Right atrium auricular region (tissue), 2 donors: ENCODE results near the gene PPP1R16B. TPM values are rescaled to one million over a fixed set of nuclear protein-coding genes. Genes with fewer than 3 reads are reported as not detected.

Experiments used
- DNase-seq: peaks from one replicate; pipeline ENCODE4 v3.0.0-alpha.2; 2019; ENCODE audit warnings: low spot score
- H3K27ac ChIP-seq, 2 donors: fragments of 200-600 bp; sonication (generic); 1 replicate in 1 of 2; 2 replicates in 1 of 2; pipeline ENCODE4 v1.5.1; 2016 to 2019
- H3K27me3 ChIP-seq, 2 donors: fragments of 200-600 bp; sonication (generic); one replicate each; pipeline versions ENCODE4 v1.5.1 to v1.6.0; 2017 to 2019
- H3K36me3 ChIP-seq: fragments of 200-600 bp; sonication (generic); one replicate; pipeline ENCODE4 v1.5.1; 2016
- H3K4me1 ChIP-seq, 2 donors: fragments of 200-600 bp; sonication (generic); one replicate each; pipeline versions ENCODE4 v1.5.1 to v1.6.0; 2017 to 2019
- H3K4me3 ChIP-seq, 2 donors: fragments of 200-600 bp; sonication (generic); 1 replicate in 1 of 2; 2 replicates in 1 of 2; pipeline ENCODE4 v1.5.1; 2017 to 2019; ENCODE audit warnings: mild to moderate bottlenecking in 1 of 2, moderate library complexity in 1 of 2
- H3K9me3 ChIP-seq, 2 donors: fragments of 200-600 bp; sonication (generic); one replicate each; pipeline ENCODE4 v1.5.1; 2019
- CTCF ChIP-seq, 2 donors: fragments of 200-600 bp; sonication (generic); IDR thresholded peaks; one replicate each; pipeline ENCODE4 v1.5.1; 2019; ENCODE audit warnings: antibody characterized with exemption in 2 of 2
- total RNA-seq, 2 donors: library from RNA; depleted of rRNA; stranded (reverse); fragments of >200 nt; gene quantifications; one replicate each; pipeline ENCODE4 v1.1.0, GENCODE V29; 2016

The PPP1R16B gene
- total RNA-seq, 2 donors from 2014 or later, result 0.96 to 6.6 TPM

DNA sequence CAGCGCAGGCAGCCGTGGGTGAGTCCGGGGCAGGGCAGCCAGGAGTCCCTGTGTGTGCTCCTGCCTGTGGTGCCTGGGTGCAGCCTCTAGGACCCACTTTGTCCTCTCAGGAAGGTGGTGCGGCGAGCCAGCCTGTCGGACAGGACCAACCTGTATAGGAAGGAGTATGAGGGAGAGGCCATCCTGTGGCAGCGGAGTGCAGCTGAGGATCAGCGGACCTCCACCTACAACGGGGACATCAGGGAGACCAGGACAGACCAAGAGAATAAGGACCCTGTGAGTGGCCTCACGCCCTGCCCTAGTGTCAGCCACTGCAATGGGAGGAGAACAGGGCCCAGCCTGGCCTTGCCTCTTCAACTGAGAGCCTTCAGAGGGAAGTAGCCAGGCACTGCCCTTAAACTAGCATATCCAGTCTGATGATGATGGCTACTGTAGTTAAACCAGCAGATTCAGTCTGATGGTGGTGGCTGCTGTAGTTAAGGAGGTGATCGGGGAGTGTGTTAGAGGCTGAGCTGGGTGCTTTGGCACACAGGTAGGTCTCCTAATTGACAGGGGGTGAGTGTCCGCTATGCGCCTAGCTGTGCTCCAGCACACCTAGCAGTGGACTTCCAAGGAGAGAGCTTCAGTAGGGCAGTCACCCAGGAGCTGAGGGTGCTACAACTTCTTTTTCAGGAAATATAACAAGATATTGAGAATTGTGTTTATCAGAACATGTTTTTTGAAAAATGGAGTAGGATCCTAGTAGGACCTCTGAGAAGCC is 102.6 kb downstream of the PPP1R16B start:
- TF ChIP-seq CTCF (IDR thresholded peaks at IDR 0.05), result no peak
- H3K9me3 ChIP-seq, result peaks cover 0 to 20% of the 10 kb centered on the region in 2 donors
- DNase-seq, result no peak
- no peak overlapping the region for H3K4me3 ChIP-seq
- H3K27ac ChIP-seq, result no peak overlapping the region
- no peaks in the 10 kb centered on the region for H3K4me1 ChIP-seq
- H3K27me3 ChIP-seq, result no peaks in the 10 kb centered on the region
- no peaks in the 10 kb centered on the region for H3K36me3 ChIP-seq

GRCh38 chr20:38915355-38915754 is 109.9 kb downstream of the PPP1R16B start:
- no peak for DNase-seq
- no peak overlapping the region for H3K4me3 ChIP-seq
- no peak for TF ChIP-seq CTCF (IDR thresholded peaks at IDR 0.05)
- H3K27me3 ChIP-seq, result no peaks in the 10 kb centered on the region
- H3K36me3 ChIP-seq, result no peaks in the 10 kb centered on the region
- H3K9me3 ChIP-seq, result no peaks in the 10 kb centered on the region
- no peaks in the 10 kb centered on the region for H3K4me1 ChIP-seq
- H3K27ac ChIP-seq, result no peak overlapping the region

DNA sequence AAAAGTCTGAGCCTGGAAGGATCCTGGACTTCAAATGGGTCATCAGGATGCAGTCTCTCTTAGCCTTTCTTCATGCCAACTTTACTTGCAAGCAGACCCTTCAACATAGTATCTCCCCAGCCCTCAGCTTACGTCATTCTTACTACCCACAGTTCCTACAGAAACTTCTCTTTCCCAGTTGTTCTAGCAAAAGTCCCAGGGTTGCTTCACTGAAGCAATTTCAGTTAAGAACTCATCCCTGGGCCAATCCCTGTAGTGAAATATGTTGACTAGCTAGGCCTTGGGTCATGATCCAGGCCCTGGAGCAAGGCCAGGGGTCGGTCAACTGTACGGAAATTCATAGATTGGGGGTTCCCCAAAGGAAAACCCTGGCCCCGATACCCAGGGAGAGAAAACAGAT is 112.2 kb downstream of the PPP1R16B start:
- no peak for DNase-seq

GRCh38 chr20:38918172-38918571 is 112.7 kb downstream of the PPP1R16B start:
- DNase-seq, result no peak
- Histone ChIP-seq H3K4me1 (no peaks in the 10 kb centered on the region), H3K4me3 (no peak overlapping the region), H3K36me3 (no peaks in the 10 kb centered on the region), H3K9me3 (no peaks in the 10 kb centered on the region), H3K27ac (no peak overlapping the region), H3K27me3 (no peaks in the 10 kb centered on the region)
- TF ChIP-seq CTCF (IDR thresholded peaks at IDR 0.05), result no peak

More for the DNA sequence above, 112.2 kb downstream of the PPP1R16B start:
- Histone ChIP-seq H3K4me3 (no peak overlapping the region), H3K4me1 (no peaks in the 10 kb centered on the region), H3K9me3 (no peaks in the 10 kb centered on the region), H3K27ac (no peak overlapping the region), H3K36me3 (no peaks in the 10 kb centered on the region), H3K27me3 (no peaks in the 10 kb centered on the region)
- no peak for TF ChIP-seq CTCF (IDR thresholded peaks at IDR 0.05)

DNA sequence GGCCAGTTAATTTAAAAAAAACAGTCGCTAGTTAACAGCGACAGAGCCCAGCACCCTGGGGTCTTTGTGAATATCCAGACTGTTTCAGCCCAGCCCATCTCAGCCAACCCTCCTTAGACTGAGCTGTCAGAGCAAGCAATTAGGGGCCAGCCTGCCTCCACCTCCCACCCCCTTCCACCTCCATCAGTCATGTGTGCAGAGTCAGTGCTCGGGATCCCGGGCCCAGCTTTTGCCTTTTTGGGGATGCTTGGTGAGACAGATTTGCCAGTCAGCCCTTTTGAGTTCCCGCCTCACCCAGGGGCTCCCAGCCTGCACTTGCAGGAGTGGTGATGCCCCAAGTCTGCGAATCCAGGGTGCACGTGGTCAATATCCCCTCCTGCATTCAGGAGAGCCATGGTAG is 114.2 kb downstream of the PPP1R16B start:
- H3K36me3 ChIP-seq, result no peaks in the 10 kb centered on the region
- DNase-seq, result no peak
- H3K27me3 ChIP-seq, result no peaks in the 10 kb centered on the region
- no peaks in the 10 kb centered on the region for H3K9me3 ChIP-seq
- H3K4me1 ChIP-seq, result no peaks in the 10 kb centered on the region
- TF ChIP-seq CTCF (IDR thresholded peaks at IDR 0.05), result no peak
- H3K4me3 ChIP-seq, result no peak overlapping the region
- no peak overlapping the region for H3K27ac ChIP-seq

- Histone ChIP-seq H3K9me3 (no peaks in the 10 kb centered on the region), H3K36me3 (no peaks in the 10 kb centered on the region), H3K27me3 (no peaks in the 10 kb centered on the region), H3K27ac (no peak overlapping the region), H3K4me3 (no peak overlapping the region), H3K4me1 (no peaks in the 10 kb centered on the region)
- no peak for DNase-seq
- TF ChIP-seq CTCF (IDR thresholded peaks at IDR 0.05), result no peak
Observed at GRCh38 chr20:38920411-38920810, 114.9 kb downstream of the PPP1R16B start.
